GM19438 (cell line): ENCODE measurements around the gene PDZK1.
"Not testable (repeated sequence)": the region's sequence is repeated elsewhere in the genome, so short reads cannot be mapped to it uniquely, and the experiment has no call there.

Experiments
- ATAC-seq: cut with Tn5 transposase; IDR thresholded peaks from one replicate; pipeline ENCODE4 v1.9.1; 2021; ENCODE audit warnings: low read depth; ENCODE audit not compliant: unreplicated experiment

Gene PDZK1

DNA sequence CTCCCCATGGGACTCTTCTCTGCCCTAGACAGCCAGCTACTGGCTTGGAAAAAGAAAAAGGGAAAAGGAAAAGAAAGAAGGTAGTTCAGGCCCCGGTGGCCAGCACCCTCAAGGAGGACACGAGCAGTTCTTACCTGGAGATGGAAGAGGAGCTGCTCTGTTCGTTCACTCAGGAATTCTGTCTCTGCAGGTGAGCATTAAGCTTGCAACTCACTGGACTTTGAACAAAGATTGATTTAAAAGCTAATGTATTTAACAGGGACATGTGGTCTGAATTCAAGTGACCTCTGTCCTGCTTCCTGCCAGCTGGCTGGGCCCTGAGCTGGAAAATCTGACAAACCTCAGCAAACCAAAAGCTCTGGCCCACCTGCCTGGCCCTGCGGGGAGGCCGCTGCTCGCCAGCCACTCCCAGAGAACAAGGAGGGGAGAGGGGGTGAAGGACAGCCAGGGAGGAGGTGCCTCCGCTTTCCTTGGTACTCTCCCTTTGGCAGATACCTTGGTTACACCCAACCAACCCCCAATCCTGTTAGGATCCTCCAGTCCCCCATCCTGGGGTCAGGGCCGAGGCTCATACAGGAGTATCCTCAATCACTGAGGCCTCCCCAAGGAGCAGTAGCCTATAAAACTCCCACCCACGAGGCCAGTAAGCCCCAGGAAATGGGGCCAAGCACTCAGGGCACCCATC lies at the start of gene PDZK1:
TSS of gene PDZK1 (minus strand) at position 186 of the 685 bp plus-strand sequence. CDS start 19,347 bp downstream, outside the sequence.
- ATAC-seq: no peak

DNA sequence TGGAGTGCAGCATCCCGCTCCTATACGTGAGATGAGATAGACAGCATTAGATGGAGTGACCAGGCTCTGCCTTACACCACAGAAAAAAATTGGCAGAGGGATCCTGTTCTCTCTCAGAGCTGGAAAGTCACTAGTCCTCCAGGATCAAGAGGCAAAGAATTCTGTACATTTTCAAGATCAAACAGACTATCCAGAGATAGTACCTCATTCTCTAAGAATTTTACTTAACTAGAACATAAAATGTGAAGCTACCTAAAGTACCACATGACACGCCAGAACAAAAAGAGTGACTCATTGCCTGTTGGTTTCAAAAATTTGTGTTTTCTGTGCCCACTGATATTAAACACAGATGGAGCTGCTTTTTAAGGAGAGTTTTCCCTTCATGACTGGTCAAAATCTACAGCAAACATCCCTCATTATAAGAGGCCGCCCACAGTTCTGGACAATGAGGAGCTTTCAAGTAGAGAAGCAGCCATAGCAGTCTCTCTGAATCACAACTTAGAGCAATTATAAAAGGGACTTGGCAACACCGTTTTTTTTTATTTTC lies 44.4 kb upstream of the PDZK1 start:
- ATAC-seq: no peak

DNA sequence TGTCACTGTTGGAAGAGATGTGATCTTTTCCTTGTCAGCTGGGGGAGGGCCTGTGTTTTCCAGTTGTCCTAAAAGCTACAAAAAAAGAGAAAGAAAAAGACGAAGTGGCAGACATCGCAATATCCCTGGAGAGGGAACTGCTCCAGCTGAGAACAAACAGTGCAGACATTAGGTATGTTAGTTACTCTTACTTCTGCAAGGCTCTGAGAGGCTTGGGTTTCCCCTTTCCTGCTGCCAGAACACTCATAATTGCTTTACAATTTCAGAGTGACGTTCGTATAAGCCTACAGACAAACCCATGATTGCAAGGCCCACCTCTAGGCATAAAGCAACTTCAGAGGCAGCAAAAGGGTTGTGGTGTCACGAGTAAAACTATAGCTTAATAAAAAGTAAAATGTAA lies 43.3 kb upstream of the PDZK1 start:
- no peak for ATAC-seq

DNA sequence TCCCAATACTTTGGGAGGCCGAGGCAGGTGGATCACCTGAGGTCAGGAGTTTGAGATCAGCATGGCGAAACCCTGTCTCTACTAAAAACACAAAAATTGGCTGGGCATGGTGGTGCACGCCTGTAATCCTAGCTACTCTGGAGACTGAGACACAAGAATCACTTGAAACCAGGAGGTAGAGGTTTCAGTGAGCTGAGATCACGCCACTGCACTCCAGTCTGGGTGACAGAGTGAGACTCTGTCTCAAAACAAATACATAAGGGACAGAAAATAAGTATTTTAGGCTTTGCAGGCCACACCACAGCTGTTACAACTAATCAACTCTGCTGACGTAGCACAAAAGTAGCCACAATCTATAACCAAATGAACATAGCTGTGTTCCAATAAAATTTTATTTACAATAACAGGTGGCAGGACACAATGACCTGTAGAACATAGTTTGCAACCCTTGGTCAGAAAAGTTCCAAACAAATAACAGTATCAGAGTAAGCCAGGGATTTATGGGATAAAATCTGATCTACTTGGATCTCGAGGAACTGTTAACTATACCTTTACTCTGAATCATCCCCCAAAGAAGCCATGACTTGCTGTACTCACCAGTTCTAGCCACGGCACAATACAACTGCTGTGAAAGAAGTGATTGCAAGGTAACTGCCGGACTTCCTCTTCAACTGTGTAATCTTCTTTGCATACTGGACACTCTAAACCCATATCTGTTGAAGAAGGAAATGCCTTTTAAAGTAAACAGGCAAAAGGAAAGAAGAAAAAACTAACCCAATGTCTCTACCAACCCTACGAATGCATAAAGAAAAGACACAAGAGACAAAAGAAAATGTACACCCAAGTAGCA lies 40.5 kb upstream of the PDZK1 start:
- no peak for ATAC-seq

DNA sequence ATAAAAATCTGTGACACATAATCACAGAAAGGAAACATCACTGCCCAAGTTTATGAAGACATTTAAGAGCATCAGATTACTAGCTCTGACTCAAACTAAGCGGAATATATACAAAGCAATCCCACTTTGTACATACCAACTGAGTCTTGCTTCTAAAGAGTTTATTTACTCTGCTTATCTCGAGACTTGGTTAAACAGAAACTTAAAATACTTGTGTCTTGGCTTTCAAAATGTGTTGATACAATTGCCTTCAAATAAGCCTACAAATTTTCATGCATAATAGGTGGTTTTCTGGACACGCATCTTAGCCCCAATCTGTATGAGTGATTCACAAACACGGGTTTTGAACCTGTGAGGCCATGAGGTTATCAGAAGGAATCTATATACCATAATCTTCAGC lies 33.1 kb upstream of the PDZK1 start:
- ATAC-seq: no peak

DNA sequence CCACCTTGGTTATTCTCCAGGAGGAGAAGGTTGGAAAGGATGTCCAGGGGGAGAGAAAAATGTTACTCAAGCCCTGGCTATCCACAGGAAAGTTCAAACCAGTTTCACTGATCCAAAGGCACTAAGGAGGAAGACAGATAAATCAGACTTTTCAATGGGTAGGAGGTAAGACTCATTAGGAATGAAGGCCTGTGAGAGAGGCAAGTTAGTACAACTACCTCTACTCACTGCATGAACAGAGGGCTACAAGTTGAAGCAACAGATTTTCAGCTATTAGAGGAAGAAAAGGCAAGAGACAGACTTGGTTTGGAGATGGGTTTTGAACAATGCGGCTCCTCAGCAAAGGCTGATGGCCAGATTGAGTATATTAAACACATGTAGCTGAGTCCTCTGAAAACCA lies 29.0 kb upstream of the PDZK1 start:
- ATAC-seq: no peak

DNA sequence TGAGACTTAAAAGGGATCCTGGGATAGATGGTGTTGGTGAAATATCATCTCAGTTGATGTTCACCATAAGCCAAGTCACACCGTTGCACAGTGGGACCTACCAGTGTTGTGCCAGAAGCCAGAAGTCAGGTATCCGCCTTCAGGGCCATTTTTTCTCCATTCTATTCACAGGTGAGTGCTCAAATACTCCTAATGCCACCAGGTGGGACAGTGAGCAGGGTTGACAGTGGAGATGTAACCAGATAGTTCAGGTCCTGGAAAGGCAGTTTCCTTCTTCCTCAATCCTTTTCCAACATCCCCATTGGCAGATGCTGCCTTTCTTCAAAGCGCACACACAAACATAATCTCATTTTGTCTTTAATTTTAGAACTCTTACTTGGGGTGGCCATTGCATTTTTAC lies 23.7 kb upstream of the PDZK1 start:
- ATAC-seq: no peak

DNA sequence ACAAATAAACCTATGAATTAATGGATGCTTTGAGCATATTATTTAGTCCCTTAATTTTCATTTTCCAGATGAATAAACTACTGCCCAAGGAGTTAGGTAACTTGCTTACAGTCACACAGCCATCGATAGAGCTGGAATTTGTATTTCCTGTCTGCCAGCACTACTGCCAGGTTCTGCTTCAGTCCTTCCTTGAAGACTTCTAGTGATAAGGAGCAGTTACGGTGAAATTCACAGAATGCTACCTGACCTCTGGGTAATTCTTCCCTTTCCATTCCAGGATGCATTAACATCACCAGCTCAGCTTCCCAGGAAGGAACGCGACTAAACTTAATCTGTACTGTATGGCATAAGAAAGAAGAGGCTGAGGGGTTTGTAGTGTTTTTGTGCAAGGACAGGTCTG lies 23.3 kb upstream of the PDZK1 start:
- no peak for ATAC-seq

DNA sequence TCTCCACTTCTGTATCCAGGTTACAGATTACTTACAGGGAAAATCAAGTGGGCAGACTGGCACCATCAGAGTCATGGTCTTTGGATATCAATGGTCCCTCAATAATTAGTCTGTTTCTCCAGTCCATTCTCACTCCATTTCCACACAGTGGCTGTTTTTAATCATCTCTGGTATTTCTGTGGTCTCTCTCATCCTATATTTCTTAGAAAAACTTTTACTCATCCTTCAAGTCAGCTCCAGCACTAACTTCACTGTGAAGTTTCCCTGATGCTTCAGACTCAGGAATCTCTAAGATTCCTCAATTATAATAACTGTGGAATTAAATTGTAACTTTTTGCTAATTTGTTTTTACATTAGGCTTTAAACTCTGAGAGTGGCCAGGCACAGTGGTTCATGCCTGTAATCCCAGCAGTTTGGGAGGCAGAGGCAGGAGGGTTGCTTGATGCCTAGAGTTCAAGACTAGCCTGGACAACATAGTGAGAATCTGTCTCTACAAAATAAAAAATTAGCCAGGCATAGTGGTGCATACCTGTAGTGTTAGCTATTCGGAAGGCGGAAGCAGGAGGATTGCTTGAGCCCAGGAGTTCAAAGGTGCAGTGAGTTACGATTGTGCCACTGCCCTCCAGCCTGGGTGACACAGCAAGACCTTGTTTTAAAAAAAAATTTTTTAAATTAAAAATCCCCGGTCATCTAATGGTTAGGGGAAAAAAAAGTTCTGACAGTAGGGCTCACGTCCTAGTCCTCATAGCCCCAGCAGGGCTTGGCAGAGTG lies 22.7 kb upstream of the PDZK1 start:
- ATAC-seq: no peak

DNA sequence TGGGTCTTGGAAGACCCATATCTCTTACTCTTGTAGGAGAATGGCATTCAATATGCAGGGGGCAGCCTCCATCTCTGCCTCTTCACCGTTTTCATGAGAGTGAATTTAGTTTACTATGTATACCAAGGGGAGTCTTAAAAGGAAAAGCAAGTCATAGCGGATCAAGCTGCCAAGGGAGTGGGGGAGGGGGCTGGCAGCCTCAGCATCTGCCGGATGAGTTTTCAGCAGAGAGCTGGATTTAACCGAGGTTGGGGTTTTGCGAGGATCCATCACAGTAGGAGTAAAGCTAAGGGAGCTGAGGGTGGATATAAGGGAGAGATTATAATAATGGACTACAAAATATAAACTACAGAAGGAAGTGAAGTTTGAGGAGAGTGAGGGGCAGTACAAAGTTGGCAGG lies 22.0 kb upstream of the PDZK1 start:
- ATAC-seq: no peak

DNA sequence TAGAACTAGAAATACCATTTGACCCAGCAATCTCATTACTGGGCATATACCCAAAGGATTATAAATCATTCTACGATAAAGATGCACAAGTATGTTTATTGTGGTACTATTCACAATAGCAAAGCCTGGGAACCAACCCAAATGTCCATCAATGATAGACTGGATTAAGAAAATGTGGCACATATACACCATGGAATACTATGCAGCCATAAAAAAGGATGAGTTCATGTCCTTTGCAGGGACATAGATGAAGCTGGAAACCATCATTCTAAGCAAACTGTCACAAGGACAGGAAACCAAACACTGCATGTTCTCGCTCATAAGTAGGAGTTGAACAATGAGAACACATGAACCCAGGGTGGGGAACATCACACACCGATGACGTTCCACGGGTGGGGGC lies 19.0 kb upstream of the PDZK1 start:
- ATAC-seq: not testable (repeated sequence)

DNA sequence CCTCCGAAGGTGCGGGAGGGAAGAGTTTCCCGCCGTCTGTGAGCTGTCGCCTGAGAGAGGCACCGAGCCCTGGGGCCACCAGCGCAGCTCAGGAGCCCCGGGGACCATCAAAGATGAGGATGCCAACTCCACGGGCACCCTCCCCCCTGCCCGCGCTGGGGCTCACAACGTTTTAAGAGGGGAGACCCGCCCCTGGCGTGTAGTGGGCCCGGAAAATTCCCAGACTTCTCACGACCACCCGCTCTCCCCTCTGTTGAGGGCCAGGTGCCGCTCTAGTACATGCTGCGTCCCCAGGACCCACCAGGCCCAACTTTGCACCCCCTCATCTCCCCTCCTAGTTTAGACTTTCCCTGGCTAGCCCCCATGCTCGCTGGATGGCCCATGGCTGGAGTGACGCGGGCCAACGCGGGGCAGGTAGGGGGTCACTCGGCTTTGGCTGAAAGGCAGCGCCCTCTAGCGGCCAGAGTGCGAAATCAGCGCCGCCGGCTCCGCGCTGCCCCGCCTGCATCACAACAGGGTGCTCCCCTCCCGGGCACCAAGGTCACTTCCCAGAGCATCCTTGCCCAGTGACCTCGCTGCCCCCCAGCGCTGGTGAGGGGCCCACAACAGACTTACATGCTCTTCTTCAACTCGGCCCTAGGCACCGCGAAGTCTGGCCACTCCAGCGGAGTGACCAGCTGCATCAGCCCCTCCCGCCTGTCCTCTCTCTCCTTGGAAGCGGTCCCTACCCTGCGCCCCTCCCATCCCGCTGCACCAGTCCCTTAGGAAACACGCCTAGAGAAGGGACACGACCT lies 13.9 kb upstream of the PDZK1 start:
- ATAC-seq: peak; percentile 78

DNA sequence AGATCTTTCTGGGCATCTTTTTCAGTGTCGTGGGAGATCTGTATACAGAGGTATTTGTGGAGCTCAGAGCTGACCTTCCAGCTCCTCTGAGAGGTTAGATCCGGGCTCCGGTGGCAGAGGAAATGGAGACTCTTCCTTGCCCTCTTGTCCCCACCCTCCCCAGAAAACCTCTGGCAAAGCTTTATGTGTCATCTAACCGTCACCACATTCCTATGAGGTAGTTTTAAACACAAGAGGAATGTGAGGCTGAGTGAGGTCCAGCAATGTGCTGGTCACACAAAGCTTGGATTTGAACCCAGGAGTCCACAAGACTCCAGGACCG lies 13.3 kb upstream of the PDZK1 start:
- ATAC-seq: no peak

DNA sequence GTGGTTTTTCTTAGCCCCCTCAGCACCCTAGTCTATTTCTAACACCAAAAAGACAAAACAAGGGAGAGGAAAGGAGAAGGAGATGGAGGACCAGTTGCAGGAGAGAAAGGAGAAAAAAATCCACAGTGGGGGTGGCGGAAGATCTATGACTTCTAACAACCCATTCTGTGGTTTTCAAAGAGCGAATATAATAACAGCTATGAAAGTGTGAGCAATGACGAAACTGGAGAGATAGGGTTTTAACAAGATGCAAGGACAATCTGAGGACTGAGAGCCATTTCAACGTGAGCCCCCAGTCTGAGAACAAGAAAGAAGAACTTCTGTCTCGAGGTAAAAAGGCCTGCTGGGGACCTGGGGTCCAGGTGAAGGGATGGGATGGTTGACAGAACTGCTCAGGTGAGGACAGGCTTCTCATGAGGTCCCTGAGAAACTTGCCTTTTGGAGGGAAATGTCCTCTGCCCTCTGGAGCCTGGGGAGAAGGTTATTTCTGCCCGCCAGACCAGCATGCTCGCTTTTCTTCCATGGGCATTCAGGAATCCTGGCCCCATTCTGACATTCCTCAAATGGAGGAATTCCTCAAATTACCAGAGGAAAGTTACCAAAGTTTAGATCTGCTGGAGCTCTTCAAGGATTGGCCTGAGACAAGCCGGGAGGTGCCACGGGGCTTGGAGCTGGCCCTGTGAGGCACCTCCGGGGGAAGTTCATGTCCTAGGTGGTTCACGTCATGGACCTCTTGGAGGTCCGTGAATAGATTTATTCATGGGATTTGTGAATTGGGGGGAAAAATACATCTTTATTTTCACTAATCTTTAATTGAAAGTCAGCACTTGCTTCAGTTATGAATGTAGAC lies 12.3 kb upstream of the PDZK1 start, which contains the start of gene CD160:
TSS of gene CD160 (plus strand) at position 270 of the 850 bp plus-strand sequence. CDS start 8,829 bp downstream, outside the sequence.
- ATAC-seq: no peak

DNA sequence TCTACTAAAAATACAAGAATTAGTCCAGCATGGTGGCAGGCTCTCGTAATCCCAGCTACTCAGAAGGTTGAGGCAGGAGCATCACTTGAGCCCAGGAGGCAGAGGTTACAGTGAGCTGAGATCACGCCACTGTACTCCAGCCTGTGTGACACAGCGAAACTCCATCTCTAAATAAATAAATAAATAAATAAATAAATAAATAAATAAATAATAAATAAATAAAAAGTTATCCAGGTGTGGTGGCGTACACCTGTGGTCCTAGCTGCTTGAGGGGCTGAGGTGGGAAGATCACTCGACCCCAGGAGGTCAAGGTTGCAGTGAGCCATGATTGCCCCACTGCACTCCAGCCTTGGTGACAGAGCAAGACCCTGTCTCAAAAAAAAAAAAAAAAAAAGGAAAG lies 11.3 kb upstream of the PDZK1 start:
- not testable (repeated sequence) for ATAC-seq

DNA sequence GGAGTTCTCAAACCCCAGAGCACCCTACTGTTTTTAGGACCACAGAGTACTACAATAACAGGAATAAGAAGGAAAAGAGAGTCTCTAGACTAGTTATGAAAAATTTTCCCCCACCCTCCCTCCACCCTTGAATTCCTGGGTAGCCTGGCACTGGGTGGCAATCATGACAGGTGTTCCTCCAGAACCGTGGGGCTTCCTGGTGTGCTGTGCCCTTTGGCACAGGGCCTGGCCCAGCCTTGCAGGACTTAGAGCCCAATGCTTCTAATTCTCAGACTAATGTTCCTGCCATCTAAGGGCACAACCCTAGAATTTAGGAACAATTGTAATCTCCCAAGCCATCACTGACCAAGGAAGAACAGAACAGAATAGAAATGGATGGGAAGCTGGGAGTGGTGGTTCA lies 10.7 kb upstream of the PDZK1 start:
- ATAC-seq: no peak

DNA sequence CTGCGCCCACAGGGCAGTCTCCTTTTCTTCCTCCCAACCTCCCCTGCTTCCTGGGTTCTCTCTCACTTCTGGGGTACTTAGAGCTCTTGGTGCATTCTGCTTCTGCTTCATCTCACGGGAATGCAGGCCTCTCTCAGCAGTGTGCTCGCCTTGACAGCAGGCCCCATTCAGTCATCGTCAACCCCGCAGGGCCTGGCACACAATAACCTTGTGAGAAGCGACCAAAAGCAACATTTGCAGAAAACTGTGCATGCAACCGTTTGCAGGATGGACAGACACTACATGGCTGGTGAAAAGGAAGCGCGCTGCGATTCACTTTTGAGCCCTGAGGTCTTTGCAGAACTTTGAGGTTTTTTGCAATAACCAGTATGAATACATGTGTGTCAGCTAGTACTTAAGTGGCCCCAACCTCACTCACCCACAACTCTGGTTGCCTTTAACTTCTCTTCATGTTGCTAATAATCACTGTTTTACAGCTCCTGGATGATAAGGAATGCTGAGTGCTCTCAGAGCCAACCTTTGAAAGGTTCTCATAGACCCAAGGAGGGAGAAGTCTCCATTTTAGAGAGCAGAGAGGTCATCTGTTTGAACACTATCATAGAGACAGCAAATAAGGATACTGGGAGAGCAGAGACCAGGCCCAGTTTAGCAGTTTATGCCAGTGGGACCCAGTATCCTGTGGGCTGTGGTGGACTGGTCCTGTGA lies 9.6 kb upstream of the PDZK1 start:
- ATAC-seq: no peak

DNA sequence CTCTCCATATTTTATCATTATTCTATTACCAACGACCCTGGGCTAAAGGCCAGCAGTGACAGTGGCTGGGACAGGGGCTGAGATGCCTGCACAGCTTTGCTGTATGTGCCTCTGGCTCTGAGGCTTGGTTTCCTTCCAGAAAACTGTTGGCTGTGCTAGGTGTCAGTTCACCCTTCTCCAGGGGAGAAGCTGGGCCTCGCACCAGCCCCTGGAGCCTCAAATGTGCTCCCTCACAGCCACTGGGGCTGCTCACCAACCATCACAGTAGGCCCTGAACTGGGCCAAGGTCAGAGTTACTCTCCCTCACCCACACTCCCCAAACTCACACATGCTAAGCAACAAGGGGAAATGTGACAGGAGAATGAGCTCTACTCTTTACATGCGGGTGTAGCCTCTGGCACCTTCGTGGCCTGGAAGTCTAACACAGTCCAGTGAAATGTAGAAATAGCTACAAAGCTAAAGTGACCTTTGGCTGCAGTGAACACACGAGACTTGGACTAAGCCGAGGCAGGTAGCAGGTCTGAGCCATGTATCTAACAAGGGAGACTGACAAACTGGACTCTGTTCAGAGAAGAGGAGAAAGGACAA lies 7.5 kb upstream of the PDZK1 start:
- ATAC-seq: no peak
